SU-DHL-6 (cell line): ENCODE results near the gene IFRD2.
"Not testable (repeated sequence)": the region's sequence is repeated elsewhere in the genome, so short reads cannot be mapped to it uniquely, and the experiment has no call there.

ENCODE experiments used
- H2AFZ ChIP-seq: fragments of 200-600 bp; sonication (generic); 2 replicates; pipeline ENCODE4 v1.6.1; 2014; ENCODE audit warnings: low read depth, mild to moderate bottlenecking, moderate library complexity, mixed read lengths, antibody characterized with exemption, low read length; ENCODE audit not compliant: severe bottlenecking
- H3F3A ChIP-seq: fragments of 200-600 bp; shearing (Covaris generic); 2 replicates; pipeline ENCODE4 v1.6.0; 2016; ENCODE audit warnings: antibody characterized with exemption, mild to moderate bottlenecking; ENCODE audit not compliant: insufficient read depth
- H3K27ac ChIP-seq: fragments of 200-600 bp; sonication (generic); 2 replicates; pipeline ENCODE4 v1.5.1; 2016; ENCODE audit warnings: low read depth, mild to moderate bottlenecking, low read length, moderate library complexity, mixed read lengths
- H3K27me3 ChIP-seq: fragments of 200-600 bp; sonication (generic), shearing (Covaris generic); 2 replicates; pipeline ENCODE4 v1.6.0; 2014; ENCODE audit warnings: mild to moderate bottlenecking, low read length
- H3K36me3 ChIP-seq: fragments of 200-600 bp; sonication (generic); 2 replicates; pipeline ENCODE4 v1.6.1; 2014; ENCODE audit warnings: mild to moderate bottlenecking, low read length, mixed read lengths
- H3K4me2 ChIP-seq: fragments of 300-600, 200-600 bp; shearing (Covaris generic), sonication (generic); 2 replicates; pipeline ENCODE4 v1.6.0; 2014; ENCODE audit warnings: low read length, low read depth, mild to moderate bottlenecking; ENCODE audit not compliant: poor library complexity, severe bottlenecking
- H3K4me3 ChIP-seq: fragments of 200-600 bp; sonication (generic); 2 replicates; pipeline ENCODE4 v1.5.1; 2014; ENCODE audit warnings: antibody characterized with exemption, low read length, mild to moderate bottlenecking, mixed read lengths; ENCODE audit not compliant: insufficient read depth, poor library complexity, severe bottlenecking
- H3K79me2 ChIP-seq: fragments of 200-600 bp; sonication (generic); 2 replicates; pipeline ENCODE4 v1.6.1; 2014; ENCODE audit warnings: mild to moderate bottlenecking, low read length, moderate library complexity; ENCODE audit not compliant: insufficient read depth
- H3K9ac ChIP-seq: fragments of 200-600 bp; sonication (generic); 2 replicates; pipeline ENCODE4 v1.7.0; 2014; ENCODE audit warnings: mild to moderate bottlenecking, low read length
- H3K9me2 ChIP-seq: fragments of 200-600 bp; sonication (generic); replicated peaks from 2 replicates; pipeline ENCODE4 v1.6.1; 2014; ENCODE audit warnings: low read length; ENCODE audit not compliant: insufficient read depth
- H3K9me3 ChIP-seq: fragments of 200-600 bp; sonication (generic); 2 replicates; pipeline ENCODE4 v1.6.1; 2014; ENCODE audit warnings: low read length, mixed read lengths; ENCODE audit not compliant: insufficient read depth
- H4K20me1 ChIP-seq: fragments of 200-600 bp; sonication (generic); 2 replicates; pipeline ENCODE4 v1.6.1; 2014; ENCODE audit warnings: low read depth, mild to moderate bottlenecking, antibody characterized with exemption, low read length, moderate library complexity, mixed read lengths
- EZH2phosphoT487 ChIP-seq: fragments of 200-600 bp; sonication (generic), shearing (Covaris generic); conservative IDR thresholded peaks from 2 replicates; pipeline ENCODE4 v1.6.1; 2018; ENCODE audit warnings: mild to moderate bottlenecking, antibody characterized with exemption, low read length, moderate library complexity, mixed read lengths
- TF ChIP-seq, protein P1 (sequence below): fragments of 200-600 bp; sonication (generic); IDR thresholded peaks from one replicate; pipeline ENCODE4 v1.5.1; 2017; ENCODE audit warnings: antibody characterized with exemption, mild to moderate bottlenecking, low read length, moderate library complexity; ENCODE audit not compliant: insufficient read depth, poor library complexity, severe bottlenecking

IFRD2 gene

GRCh38 chr3:50288387-50289007 is 3.7 kb downstream of the IFRD2 start:
- TF ChIP-seq EZH2phosphoT487: no peak
- TF ChIP-seq, protein P1, sequence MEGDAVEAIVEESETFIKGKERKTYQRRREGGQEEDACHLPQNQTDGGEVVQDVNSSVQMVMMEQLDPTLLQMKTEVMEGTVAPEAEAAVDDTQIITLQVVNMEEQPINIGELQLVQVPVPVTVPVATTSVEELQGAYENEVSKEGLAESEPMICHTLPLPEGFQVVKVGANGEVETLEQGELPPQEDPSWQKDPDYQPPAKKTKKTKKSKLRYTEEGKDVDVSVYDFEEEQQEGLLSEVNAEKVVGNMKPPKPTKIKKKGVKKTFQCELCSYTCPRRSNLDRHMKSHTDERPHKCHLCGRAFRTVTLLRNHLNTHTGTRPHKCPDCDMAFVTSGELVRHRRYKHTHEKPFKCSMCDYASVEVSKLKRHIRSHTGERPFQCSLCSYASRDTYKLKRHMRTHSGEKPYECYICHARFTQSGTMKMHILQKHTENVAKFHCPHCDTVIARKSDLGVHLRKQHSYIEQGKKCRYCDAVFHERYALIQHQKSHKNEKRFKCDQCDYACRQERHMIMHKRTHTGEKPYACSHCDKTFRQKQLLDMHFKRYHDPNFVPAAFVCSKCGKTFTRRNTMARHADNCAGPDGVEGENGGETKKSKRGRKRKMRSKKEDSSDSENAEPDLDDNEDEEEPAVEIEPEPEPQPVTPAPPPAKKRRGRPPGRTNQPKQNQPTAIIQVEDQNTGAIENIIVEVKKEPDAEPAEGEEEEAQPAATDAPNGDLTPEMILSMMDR: no peak
- no peak overlapping the region for H2AFZ ChIP-seq
- no peaks in the 10 kb centered on the region for H3K9me2 ChIP-seq
- H3K79me2 ChIP-seq: peaks cover 22% of the 10 kb centered on the region
- no peak overlapping the region for H3K27ac ChIP-seq
- no peaks in the 10 kb centered on the region; the same call in 1 of the 2 replicates for H3K36me3 ChIP-seq
- no peaks in the 10 kb centered on the region for H3K9me3 ChIP-seq
- no peak overlapping the region for H3K9ac ChIP-seq
- H3K27me3 ChIP-seq: no peaks in the 10 kb centered on the region
- no peaks in the 10 kb centered on the region for H3F3A ChIP-seq
- H3K4me3 ChIP-seq: no peak overlapping the region
- no peaks in the 10 kb centered on the region for H4K20me1 ChIP-seq
- no peak overlapping the region for H3K4me2 ChIP-seq

GRCh38 chr3:50287262-50287661 is 5.0 kb downstream of the IFRD2 start:
- no peak overlapping the region for H3K4me2 ChIP-seq
- H3K9ac ChIP-seq: no peak overlapping the region
- H3K79me2 ChIP-seq: peaks cover 22% of the 10 kb centered on the region
- no peak overlapping the region for H3K4me3 ChIP-seq
- H3K36me3 ChIP-seq: no peaks in the 10 kb centered on the region; the same call in 1 of the 2 replicates
- no peaks in the 10 kb centered on the region for H3K9me2 ChIP-seq
- H3F3A ChIP-seq: no peaks in the 10 kb centered on the region
- no peak overlapping the region for H3K27ac ChIP-seq
- H2AFZ ChIP-seq: no peak overlapping the region
- H4K20me1 ChIP-seq: no peaks in the 10 kb centered on the region
- TF ChIP-seq EZH2phosphoT487: no peak
- TF ChIP-seq, protein P1: no peak
- H3K9me3 ChIP-seq: no peaks in the 10 kb centered on the region
- no peaks in the 10 kb centered on the region for H3K27me3 ChIP-seq

DNA sequence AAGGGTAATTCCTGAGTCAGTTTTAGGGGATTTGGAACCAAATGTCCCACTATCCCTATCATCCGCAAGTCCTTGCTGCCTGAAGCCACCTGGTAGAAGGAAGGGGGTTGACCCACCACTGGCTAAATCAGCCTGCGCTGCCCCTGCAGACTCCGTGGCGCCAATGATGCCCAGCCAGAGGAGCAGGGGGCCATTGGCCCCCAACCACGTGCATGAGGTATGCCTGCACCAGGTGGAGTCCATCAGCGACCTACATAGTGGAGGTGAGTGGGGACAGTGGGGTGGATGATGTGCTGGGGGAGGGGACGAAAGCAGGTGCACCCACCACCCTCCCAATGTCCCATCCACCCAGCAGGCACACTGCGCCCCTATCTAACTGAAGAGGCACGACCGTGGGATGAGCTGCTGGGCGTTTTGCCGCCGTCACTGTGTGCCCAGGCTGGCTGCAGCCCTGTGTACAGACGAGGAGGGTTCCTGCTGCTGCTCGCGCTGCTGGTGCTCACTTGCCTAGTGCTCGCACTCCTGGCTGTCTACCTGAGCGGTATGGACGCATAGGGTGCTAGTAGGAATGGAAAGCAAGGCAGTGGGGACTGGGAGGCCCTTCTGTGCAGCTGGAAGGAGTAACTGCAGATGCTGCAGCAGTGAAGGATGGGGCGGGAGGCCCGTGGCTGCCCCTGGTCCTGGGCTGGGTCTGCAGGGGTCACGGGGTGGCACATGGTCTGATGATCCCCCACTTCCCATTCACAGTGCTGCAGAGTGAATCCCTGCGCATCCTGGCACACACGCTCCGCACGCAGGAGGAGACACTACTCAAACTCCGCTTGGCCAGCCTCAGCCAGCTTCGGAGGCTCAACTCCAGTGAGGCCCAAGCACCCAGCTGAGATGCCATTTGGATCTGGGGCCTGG is 5.7 kb downstream of the IFRD2 start:
- H3K4me2 ChIP-seq: no peak overlapping the region
- peaks cover 16% of the 10 kb centered on the region for H3K79me2 ChIP-seq
- H3K4me3 ChIP-seq: no peak overlapping the region
- no peaks in the 10 kb centered on the region for H3F3A ChIP-seq
- no peaks in the 10 kb centered on the region for H3K9me3 ChIP-seq
- H3K9me2 ChIP-seq: no peaks in the 10 kb centered on the region
- no peaks in the 10 kb centered on the region; the same call in 1 of the 2 replicates for H3K36me3 ChIP-seq
- no peak overlapping the region for H3K9ac ChIP-seq
- H3K27me3 ChIP-seq: no peaks in the 10 kb centered on the region
- H2AFZ ChIP-seq: no peak overlapping the region
- no peaks in the 10 kb centered on the region for H4K20me1 ChIP-seq
- no peak overlapping the region for H3K27ac ChIP-seq
- TF ChIP-seq, protein P1: no peak

GRCh38 chr3:50284121-50284520 is 8.1 kb downstream of the IFRD2 start:
- not testable (repeated sequence) for H3K9me2 ChIP-seq, H3K4me2 ChIP-seq, H3F3A ChIP-seq, H3K27me3 ChIP-seq, H2AFZ ChIP-seq, H3K9ac ChIP-seq, H3K4me3 ChIP-seq, H3K27ac ChIP-seq, H3K9me3 ChIP-seq, H3K36me3 ChIP-seq, H4K20me1 ChIP-seq, H3K79me2 ChIP-seq
